ENCODE measurements around the gene ANKRD63.
A peak's percentile ranks its signal among the peaks of the same experiment; 100 is the strongest.

The ANKRD63 gene

GRCh38 chr15:40312370-40313158 is 29.7 kb upstream of the ANKRD63 start:
- DNase-seq = no peak

GRCh38 chr15:40310993-40311392 is 28.1 kb upstream of the ANKRD63 start:
- no peak for DNase-seq

- DNase-seq = peak; percentile 83
Measured at GRCh38 chr15:40310001-40310959, 27.4 kb upstream of the ANKRD63 start.

GRCh38 chr15:40309344-40309862 is 26.5 kb upstream of the ANKRD63 start:
- DNase-seq = peak; percentile 32

GRCh38 chr15:40307421-40308211 is 24.8 kb upstream of the ANKRD63 start, which contains the start of gene PLCB2:
PLCB2 (minus strand) TSS chr15:40307935; CDS start chr15:40307672, 263 bp downstream.
- DNase-seq = peak; percentile 97

- peak; percentile 48 for DNase-seq
Measured at GRCh38 chr15:40306908-40307307, 24.0 kb upstream of the ANKRD63 start.

GRCh38 chr15:40306371-40306770 is 23.5 kb upstream of the ANKRD63 start:
- DNase-seq = no peak

GRCh38 chr15:40305281-40305680 is 22.4 kb upstream of the ANKRD63 start:
- DNase-seq = no peak

- no peak for DNase-seq
Measured at GRCh38 chr15:40303576-40303975, 20.7 kb upstream of the ANKRD63 start.

GRCh38 chr15:40302981-40303380 is 20.1 kb upstream of the ANKRD63 start:
- no peak for DNase-seq

- DNase-seq = no peak
Measured at GRCh38 chr15:40302288-40302886, 19.5 kb upstream of the ANKRD63 start.

GRCh38 chr15:40301467-40302179 is 18.8 kb upstream of the ANKRD63 start:
- DNase-seq = no peak

- no peak for DNase-seq
Measured at GRCh38 chr15:40300771-40301170, 17.9 kb upstream of the ANKRD63 start.

GRCh38 chr15:40300367-40300766 is 17.5 kb upstream of the ANKRD63 start:
- DNase-seq = no peak

- no peak for DNase-seq
Measured at GRCh38 chr15:40298216-40298935, 15.5 kb upstream of the ANKRD63 start.

GRCh38 chr15:40297356-40297755 is 14.5 kb upstream of the ANKRD63 start:
- DNase-seq = no peak

GRCh38 chr15:40296561-40297230 is 13.8 kb upstream of the ANKRD63 start:
- peak; percentile 74 for DNase-seq

- peak; percentile 16 for DNase-seq
Measured at GRCh38 chr15:40295877-40296560, 13.2 kb upstream of the ANKRD63 start.

GRCh38 chr15:40295297-40295696 is 12.4 kb upstream of the ANKRD63 start:
- no peak for DNase-seq

Measured in NCI-H82 (cell line).